ENCODE measurements around the gene INCENP. TPM values are rescaled to one million over a fixed set of nuclear protein-coding genes. Genes with fewer than 3 reads are reported as not detected.
"Not testable (repeated sequence)": the region's sequence is repeated elsewhere in the genome, so short reads cannot be mapped to it uniquely, and the experiment has no call there.

Gene INCENP
- total RNA-seq, 1 donor from 2014 or later = 13.0 TPM

DNA sequence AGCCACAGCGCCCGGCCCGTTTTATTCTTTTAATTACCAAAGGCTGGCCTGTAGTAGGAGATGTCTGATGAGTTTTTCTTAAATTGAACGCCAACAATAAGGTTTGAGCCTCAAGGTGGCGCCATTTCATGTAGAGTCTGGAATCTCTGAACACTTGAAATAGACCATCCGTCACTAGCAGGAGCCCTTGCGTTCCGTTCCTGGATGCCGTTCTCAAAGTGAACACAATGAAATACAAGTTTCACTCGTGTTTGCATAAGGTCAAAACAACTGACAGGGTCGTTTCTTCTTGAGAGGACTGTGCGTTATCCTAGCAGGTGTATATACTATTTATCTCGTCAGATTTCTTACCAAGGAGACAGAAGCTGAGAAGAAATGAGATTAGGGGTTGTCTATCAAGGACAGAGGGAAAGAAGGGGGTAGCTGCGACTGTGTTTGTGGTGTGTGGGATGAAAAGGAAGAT lies 47.5 kb downstream of the INCENP start:
- peak; percentile 86 for DNase-seq (ENCODE audit: low read depth)

DNA sequence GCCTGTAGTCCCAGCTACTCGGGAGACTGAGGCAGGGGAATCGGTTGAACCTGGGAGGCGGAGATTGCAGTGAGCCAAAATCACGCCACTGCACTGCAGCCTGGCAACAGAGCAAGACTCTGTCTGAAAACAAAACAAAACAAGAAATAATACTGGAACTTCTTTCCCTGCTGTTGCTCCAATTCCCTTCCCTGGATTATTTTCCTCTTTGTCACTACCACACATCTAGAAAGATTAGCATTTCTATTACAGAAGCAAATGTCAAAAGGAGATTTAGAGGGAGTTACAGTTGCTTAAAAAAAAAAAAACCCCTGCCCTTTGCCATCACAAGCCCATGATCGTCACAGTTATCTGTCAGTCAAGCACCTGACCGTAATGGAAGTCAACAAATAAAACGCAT lies 48.5 kb downstream of the INCENP start:
- DNase-seq (ENCODE audit: low read depth) = no peak

DNA sequence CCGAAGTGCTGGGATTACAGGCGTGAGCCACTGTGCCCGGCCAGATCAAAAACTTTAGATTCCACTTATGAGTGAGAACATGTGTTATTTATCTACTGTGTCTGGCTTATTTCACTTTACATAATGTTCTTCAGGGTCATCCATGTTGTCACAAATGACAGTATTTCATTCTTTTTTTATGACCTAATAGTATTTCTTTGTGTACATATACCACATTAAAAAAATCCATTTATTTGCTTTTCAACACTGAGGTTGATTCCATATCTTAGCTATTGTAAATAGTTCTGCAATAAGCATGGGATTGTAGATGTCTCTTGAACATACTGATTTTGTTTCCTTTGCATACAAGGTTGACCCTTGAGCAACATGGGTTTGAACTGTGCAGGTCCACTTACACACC lies 53.0 kb downstream of the INCENP start:
- DNase-seq (ENCODE audit: low read depth) = no peak

DNA sequence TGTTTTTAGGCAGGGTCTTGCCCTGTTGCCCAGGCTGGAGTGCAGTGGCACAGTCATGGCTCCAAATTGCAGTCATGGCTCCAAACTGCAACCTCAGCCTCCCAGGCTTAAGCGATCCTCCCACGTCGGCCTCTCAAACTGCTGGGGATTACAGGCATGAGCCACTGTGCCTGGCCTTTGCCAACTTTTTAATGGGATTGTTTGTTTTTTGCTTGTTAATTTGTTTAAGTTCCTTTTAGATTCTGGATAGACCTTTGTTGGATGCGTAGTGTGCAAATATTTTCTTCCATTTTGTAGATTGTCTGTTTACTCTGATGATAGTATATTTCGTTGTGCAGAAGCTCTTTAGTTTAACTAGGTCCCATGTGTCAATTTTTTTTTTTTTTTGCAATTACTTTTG lies 56.2 kb downstream of the INCENP start:
- no peak for DNase-seq (ENCODE audit: low read depth)

DNA sequence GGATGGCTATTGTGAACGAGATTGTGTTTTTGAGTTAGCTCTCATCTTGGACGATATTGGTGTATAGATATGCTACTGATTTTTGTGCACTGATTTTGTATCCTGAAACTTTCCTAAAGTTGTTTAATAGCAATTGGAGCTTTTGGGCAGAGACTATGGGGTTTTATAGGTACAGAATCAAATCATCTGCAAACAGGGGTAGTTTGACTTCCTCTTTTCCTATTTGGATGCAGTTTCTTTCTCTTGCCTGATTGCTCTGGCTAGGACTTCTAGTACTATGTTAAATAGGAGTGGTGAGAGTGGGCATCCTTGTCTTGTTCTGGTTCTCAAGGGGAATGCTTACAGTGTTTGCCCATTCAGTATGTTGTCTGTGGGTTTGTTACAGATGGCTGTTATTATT lies 57.3 kb downstream of the INCENP start:
- DNase-seq (ENCODE audit: low read depth) = no peak

DNA sequence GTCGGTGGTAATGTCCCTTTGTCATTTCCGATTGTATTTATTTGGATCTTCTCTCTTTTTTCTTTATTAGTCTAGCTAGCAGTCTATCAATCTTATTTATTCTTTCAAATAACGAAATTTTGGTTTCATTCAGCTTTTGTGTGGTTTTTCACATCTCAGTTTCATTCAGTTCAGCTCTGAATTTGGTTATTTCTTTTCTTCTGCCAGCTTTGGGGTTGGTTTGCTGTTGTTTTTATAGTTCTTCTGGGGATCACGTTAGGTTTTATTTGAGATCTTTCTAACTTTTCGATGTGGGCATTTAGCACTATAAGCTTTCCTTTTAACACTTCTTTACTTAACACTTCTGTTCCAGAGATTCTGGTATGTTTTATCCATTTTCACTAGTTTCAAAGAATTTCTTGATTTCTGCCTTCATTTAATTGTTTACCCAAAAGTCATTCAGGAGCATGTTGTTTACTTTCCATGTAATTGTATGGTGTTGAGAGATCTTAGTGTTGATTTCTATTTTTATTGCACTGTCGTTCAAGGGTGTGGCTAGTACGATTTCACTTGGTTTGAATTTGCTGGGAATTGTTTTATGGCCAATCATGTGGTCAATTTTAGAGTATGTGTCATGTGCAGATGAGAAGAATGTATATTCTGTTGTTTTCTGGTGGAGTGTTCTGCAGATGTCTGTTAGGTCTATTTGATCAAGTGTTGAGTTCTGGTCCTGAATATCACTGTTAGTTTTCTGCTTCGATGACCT lies 58.5 kb downstream of the INCENP start:
- no peak for DNase-seq (ENCODE audit: low read depth)

DNA sequence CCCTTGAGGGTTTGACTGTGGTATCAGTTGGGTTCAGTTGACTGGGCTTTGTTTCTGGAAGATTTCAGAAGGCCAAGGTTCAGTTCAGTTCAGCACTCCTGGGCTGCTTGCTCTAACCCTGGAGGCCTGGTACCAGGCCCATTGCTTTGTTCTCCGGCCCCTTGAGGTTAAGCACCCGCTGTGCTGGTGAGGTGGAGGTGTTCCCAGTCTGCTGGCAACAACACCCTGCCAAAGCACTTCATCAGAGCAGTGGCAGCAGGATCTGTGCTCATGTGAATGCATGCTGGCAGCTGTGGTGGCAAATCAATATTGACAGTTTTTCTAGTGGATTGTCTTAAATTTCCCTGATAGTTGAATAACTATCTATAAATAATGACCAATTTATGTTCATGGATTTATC lies 62.4 kb downstream of the INCENP start:
- no peak for DNase-seq (ENCODE audit: low read depth)

DNA sequence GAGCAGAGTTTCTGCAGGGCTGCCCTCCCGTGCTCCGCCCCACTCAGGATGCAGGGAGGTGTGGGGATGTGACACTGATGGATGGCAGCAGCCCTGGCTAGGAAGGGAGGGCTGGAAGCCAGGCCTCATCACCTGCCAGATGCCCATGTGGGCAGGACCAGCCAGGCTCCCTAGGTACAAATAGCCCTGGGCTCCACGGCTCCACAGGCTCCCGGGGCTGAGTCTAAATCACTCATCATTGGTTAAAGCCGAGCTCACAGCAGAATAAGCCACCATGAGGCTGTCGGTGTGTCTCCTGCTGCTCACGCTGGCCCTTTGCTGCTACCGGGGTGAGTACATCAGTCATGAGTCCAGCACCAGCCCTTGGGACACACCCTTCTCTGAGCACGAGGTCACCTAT lies 66.2 kb downstream of the INCENP start, which contains the start of gene SCGB1D1:
Gene SCGB1D1 (plus strand): TSS at position 206 of the 400 bp plus-strand sequence. CDS start 69 bp downstream, at position 275.
- no peak for DNase-seq (ENCODE audit: low read depth)

DNA sequence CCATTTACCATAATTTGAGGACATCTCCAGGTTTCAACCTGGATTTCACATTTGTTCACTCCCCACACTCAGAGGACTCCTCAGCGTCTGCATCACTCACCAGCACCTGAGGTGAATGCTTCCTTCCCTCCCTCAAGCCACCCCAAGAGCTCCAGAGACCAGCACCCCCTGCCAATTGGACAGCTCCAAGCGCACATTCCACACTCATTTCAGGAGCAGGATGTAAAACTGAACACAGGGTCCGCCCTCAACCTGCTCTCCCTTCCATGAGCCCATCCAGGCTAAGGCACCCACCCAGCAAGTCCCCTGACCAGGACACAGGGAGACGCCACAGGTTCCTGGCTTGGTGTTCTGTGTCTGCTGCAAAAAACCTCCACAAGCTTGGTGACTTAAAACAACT lies 70.1 kb downstream of the INCENP start:
- DNase-seq (ENCODE audit: low read depth) = peak; percentile 11

DNA sequence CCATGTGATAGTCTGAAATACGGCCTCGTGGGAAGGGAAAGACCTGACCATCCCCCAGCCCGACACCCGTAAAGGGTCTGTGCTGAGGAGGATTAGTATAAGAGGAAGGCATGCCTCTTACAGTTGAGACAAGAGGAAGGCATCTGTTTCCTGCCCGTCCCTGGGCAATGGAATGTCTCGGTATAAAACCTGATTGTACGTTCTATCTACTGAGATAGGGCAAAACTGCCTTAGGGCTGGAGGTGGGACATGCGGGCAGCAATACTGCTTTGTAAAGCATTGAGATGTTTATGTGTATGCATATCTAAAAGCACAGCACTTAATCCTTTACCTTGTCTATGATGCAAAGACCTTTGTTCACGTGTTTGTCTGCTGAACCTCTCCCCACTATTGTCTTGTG lies 71.2 kb downstream of the INCENP start:
- DNase-seq (ENCODE audit: low read depth) = not testable (repeated sequence)

DNA sequence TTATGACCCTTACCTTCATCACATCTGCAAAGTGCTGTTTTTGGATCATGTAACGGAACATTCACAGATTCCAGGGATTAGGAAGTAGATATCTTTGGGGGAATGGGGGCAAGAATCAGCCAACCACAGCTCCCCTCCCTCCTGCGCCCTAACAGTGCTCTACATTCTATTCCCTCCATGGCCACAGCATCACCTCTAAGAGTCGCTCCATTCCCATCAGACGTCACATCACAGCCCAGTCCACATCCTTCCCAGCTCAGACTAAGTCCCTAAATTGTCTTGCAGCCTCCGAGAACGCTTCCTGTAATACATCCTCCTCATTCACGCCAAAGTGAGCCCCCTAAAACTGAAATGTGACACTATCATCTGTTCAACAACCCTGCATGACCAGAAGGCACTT lies 72.1 kb downstream of the INCENP start:
- no peak for DNase-seq (ENCODE audit: low read depth)

DNA sequence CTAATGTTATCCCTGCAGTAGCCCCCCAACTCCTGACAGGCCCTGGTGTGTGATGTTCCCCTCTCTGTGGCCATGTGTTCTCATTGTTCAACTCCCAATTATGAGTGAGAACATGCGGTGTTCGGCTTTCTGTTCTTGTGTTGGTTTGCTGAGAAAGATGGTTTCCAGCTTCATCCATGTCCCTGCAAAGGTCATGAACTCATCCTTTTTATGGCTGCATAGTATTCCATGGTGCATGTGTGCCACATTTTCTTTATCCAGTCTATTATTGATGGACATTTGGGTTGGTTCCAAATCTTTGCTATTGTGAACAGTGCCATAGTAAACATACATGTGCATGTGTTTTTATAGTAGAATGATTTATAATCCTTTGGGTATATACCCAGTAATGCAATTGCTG lies 73.6 kb downstream of the INCENP start:
- not testable (repeated sequence) for DNase-seq (ENCODE audit: low read depth)

DNA sequence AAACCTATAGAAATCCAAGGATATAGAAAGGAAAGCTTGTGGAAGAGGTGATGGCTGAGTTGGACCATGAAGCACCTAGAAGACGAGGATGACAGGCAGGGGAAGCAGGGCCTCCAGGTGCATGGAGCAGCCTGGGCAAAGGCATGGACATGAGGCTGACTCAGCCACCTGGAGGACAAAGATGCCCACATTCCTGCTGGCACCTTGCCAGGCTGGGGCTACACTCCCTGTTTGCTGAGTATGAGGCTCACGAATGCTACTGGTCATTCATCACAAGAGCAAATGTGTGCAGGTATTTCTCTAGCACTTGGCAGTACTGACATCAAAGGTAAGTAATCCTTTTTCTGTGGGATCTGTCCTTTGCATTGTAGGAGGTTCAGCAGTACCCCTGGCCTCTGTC lies 77.6 kb downstream of the INCENP start:
- peak; percentile 33 for DNase-seq (ENCODE audit: low read depth)

Other genes starting within 250 kb of the INCENP start
- 181 and 200 TPM in 2 replicates for gene FADS3, start 232.5 kb upstream of the INCENP start, total RNA-seq
- gene RAB3IL1, start 206.4 kb upstream of the INCENP start, total RNA-seq = 0.35 and 0.75 TPM in 2 replicates
- gene BEST1, start 173.7 kb upstream of the INCENP start, total RNA-seq = 1.1 and 1.4 TPM in 2 replicates
- gene FTH1, start 156.4 kb upstream of the INCENP start, total RNA-seq = 821 and 5,018 TPM in 2 replicates
- not detected in 2 replicates for gene SCGB1D1, start 66.2 kb downstream of the INCENP start, total RNA-seq
- gene SCGB2A1, start 84.7 kb downstream of the INCENP start, total RNA-seq = not detected in 2 replicates
- not detected in 2 replicates for gene SCGB1D2, start 118.2 kb downstream of the INCENP start, total RNA-seq
- not detected in 2 replicates for gene SCGB2A2, start 146.1 kb downstream of the INCENP start, total RNA-seq
- not detected in 2 replicates for gene SCGB1D4, start 175.1 kb downstream of the INCENP start, total RNA-seq
- 11.6 and 63.3 TPM in 2 replicates for gene ASRGL1, start 213.4 kb downstream of the INCENP start, total RNA-seq

Data from renal cortical epithelial cell (primary cell).